ENCODE measurements around the gene RNU6-1. TPM values are rescaled to one million over a fixed set of nuclear protein-coding genes. Genes with fewer than 3 reads are reported as not detected.

RNU6-1 gene
- total RNA-seq, 3 donors from 2014 or later, result not detected

- no peak for DNase-seq (ENCODE audit: low spot score in 2 of 2)
- Histone ChIP-seq H3K4me3 (no peak overlapping the region), H3K36me3 (no peaks in the 10 kb centered on the region), H3K27me3 (no peaks in the 10 kb centered on the region), H3K9me3 (peaks cover 0 to 4% of the 10 kb centered on the region in 2 donors), H3K27ac (no peak overlapping the region), H3K4me1 (no peaks in the 10 kb centered on the region)
- TF ChIP-seq CTCF (IDR thresholded peaks at IDR 0.05) (no peak), POLR2AphosphoS5 (IDR thresholded peaks at IDR 0.05) (no peak)
- intact Hi-C loops (cut with DNase I; ENCODE audit: low total_unique reads), result loop anchor here (10.0 kb wide), 1 partner anchor 289 kb away; no protein-coding TSS in a partner anchor
These were observed 25.5 kb upstream of the RNU6-1 start for GRCh38 chr15:67865331-67865730.

DNA sequence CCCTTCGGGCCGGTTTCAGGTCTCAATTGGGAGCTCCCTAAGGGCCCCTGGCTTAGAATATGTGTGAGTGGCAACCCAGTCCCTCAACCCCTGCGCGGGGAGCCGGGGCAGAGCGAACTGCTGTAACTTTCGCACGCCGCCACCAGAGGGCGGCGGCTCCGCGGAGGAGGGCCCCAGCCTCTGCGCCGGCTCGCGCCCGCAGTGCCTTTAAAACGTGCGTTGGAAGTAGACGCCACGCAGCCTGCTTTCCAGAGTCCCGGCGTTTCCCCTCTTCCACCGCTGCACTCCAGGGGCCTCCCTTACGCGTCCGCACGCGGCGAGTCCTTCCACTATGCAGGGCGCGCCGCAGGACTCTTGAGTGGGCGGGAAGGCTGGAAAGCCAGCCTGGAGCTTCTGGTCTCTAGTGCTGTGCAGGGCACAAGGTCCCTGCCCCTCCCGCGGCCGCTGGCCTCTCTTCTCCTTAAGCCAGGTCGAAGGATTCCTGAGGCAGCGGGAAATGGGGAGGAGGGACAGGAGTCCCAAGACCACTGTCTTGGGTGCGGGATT is 23.7 kb upstream of the RNU6-1 start:
- intact Hi-C loops (cut with DNase I; ENCODE audit: low total_unique reads), result loop anchor here (1.0 to 10.0 kb wide), 2 partner anchors 21 to 291 kb away; no protein-coding TSS in a partner anchor
- DNase-seq (ENCODE audit: low spot score in 2 of 2), result peak; percentile 54 to 73
- Histone ChIP-seq H3K36me3 (no peaks in the 10 kb centered on the region), H3K4me3 (peak overlapping the region; percentile 33 to 60 (median 42)), H3K27ac (no peak overlapping the region), H3K27me3 (no peaks in the 10 kb centered on the region), H3K9me3 (no peaks in the 10 kb centered on the region), H3K4me1 (no peaks in the 10 kb centered on the region)
- peak; percentile 80 to 96 (median 87) for TF ChIP-seq CTCF (IDR thresholded peaks at IDR 0.05)
- TF ChIP-seq POLR2AphosphoS5 (IDR thresholded peaks at IDR 0.05), result peak in 1 of 3 donors; percentile 19
- TF ChIP-seq POLR2A (IDR thresholded peaks at IDR 0.05), result no peak

DNA sequence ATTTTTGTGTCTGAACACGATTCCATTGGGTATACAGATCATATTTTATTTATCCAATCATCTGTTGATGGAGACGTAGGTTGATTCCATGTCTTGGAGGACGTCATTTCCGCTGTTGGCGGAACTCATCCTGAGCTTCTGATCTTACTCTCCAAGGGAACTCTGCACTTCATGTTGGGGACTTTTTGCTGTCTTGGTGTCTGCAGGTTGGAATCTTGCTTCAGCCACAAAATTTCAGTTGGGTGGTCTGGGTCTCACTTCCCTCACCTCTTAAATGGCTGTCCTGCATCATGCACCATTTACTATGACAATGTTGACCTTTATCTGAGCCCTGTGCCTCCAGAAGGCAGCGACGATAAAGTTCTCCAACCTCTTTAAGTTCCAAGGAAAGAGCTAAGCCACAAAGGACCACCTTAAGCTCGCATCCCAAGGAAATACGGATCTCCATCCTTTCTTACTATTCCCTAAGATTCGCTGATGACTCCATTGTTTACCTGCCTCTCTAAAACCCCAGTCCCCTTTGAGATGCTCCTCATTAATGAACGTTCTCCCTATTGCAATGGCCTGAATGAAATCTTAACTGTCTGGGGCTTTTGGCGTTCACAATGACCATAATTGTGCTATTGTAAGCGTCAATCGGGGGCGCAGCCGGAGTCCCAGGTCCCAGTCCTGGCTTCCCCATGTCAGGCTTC is 23.1 kb upstream of the RNU6-1 start:
- no peak for TF ChIP-seq POLR2AphosphoS5 (IDR thresholded peaks at IDR 0.05)
- TF ChIP-seq CTCF (IDR thresholded peaks at IDR 0.05), result no peak
- no peak for TF ChIP-seq POLR2A (IDR thresholded peaks at IDR 0.05)
- Histone ChIP-seq H3K27ac (no peak overlapping the region), H3K4me3 (peak overlapping the region; percentile 33 to 60 (median 42)), H3K9me3 (no peaks in the 10 kb centered on the region), H3K36me3 (no peaks in the 10 kb centered on the region), H3K27me3 (no peaks in the 10 kb centered on the region), H3K4me1 (no peaks in the 10 kb centered on the region)
- intact Hi-C loops (cut with DNase I; ENCODE audit: low total_unique reads), result loop anchor here (1.0 to 10.0 kb wide), 2 partner anchors 21 to 292 kb away; no protein-coding TSS in a partner anchor
- no peak for DNase-seq (ENCODE audit: low spot score in 2 of 2)

- Histone ChIP-seq H3K4me1 (no peaks in the 10 kb centered on the region), H3K9me3 (no peaks in the 10 kb centered on the region), H3K27me3 (no peaks in the 10 kb centered on the region), H3K36me3 (no peaks in the 10 kb centered on the region), H3K4me3 (no peak overlapping the region), H3K27ac (no peak overlapping the region)
- no peak for TF ChIP-seq POLR2A (IDR thresholded peaks at IDR 0.05)
- no peak for TF ChIP-seq CTCF (IDR thresholded peaks at IDR 0.05)
- TF ChIP-seq POLR2AphosphoS5 (IDR thresholded peaks at IDR 0.05), result no peak
- intact Hi-C loops (cut with DNase I; ENCODE audit: low total_unique reads), result loop anchor here (10.0 kb wide), 1 partner anchor 293 kb away; no protein-coding TSS in a partner anchor
- DNase-seq (ENCODE audit: low spot score in 2 of 2), result no peak
These were observed 22.1 kb upstream of the RNU6-1 start for GRCh38 chr15:67861983-67862382.

GRCh38 chr15:67859331-67859946 is 19.6 kb upstream of the RNU6-1 start:
- Histone ChIP-seq H3K9me3 (no peaks in the 10 kb centered on the region), H3K27ac (no peak overlapping the region), H3K4me3 (no peak overlapping the region), H3K27me3 (no peaks in the 10 kb centered on the region), H3K4me1 (no peaks in the 10 kb centered on the region), H3K36me3 (no peaks in the 10 kb centered on the region)
- TF ChIP-seq POLR2A (IDR thresholded peaks at IDR 0.05), result no peak
- no peak for TF ChIP-seq POLR2AphosphoS5 (IDR thresholded peaks at IDR 0.05)
- no peak for TF ChIP-seq CTCF (IDR thresholded peaks at IDR 0.05)
- no peak for DNase-seq (ENCODE audit: low spot score in 2 of 2)
- intact Hi-C loops (cut with DNase I; ENCODE audit: low total_unique reads), result no loop called here

All from breast epithelium (tissue), 4 donors.